ENCODE measurements around the gene LPAR5. TPM values are rescaled to one million over a fixed set of nuclear protein-coding genes. Genes with fewer than 3 reads are reported as not detected.
A peak's percentile ranks its signal among the peaks of the same experiment; 100 is the strongest.

LPAR5 gene
- polyA plus RNA-seq, 1 of the 3 experiments (the other 2 are of a cell fraction): 0.03 TPM

DNA sequence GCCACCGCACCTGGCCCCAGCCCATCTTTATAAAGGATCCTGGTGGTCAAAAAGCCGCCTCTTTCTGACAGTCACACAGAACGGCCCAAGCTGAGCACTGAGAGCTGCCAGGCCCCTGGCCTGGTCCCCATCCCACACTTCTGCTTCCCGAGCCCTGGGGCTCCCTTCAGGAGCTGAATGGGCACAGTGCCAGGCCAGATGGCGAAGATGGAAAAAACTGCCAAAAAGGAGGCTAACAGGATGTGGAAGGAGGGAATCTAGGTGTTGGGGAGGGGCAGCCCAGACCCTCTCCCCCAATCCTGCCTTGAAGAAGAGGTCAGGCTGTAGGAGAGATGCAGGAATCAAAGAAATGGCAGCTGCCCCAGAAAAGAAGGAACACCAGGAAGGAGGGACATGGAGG, 5.0 kb downstream of the LPAR5 start:
- CTCF ChIA-PET: interaction anchor here (0.9 to 2.4 kb wide), 6 partner anchors 14 to 136 kb away, joined by 3 to 9 read pairs (median 3); partner anchors contain the start of gene ZNF384
- POLR2A ChIA-PET: no interaction called here

DNA sequence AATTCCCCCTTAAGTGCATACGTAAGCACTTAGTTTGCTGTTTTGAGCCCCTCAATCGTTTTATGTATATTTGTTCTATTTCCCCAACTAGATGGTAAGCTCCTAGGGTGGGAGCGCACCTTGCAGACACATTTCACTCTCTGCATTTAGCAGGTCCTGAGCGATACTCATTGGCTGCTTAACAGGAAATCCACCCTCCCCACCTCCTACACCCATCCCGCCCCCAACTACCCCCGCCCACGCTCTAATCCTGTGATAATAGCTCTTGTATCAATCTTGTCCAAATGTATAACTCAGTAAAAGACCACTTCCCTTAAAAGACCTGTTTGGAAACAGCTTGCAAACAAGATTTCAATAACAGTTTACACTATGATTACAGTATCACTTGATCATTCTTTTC, 8.1 kb downstream of the LPAR5 start:
- no peak overlapping the region for H3K27ac ChIP-seq (ENCODE audit: low read depth in 2 of 2, low read length in 1 of 2)
- H3K9me3 ChIP-seq: no peaks in the 10 kb centered on the region
- POLR2A ChIA-PET: no interaction called here
- no peaks in the 10 kb centered on the region for H3K36me3 ChIP-seq (replicated peaks in 1 of 2; ENCODE audit: control insufficient read depth in 1 of 2, insufficient read depth in 2 of 2, low read length in 1 of 2)
- no peaks in the 10 kb centered on the region for H3K9me2 ChIP-seq
- TF ChIP-seq, protein P1, sequence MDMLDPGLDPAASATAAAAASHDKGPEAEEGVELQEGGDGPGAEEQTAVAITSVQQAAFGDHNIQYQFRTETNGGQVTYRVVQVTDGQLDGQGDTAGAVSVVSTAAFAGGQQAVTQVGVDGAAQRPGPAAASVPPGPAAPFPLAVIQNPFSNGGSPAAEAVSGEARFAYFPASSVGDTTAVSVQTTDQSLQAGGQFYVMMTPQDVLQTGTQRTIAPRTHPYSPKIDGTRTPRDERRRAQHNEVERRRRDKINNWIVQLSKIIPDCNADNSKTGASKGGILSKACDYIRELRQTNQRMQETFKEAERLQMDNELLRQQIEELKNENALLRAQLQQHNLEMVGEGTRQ (IDR thresholded peaks at IDR 0.05; ENCODE audit: borderline replicate concordance, low read depth, low read length): no peak
- TF ChIP-seq GABPA (IDR thresholded peaks at IDR 0.05; ENCODE audit: low read depth) (no peak), MAX (IDR thresholded peaks at IDR 0.05; ENCODE audit: low read depth) (no peak), ZBTB33 (IDR thresholded peaks at IDR 0.05; ENCODE audit: borderline replicate concordance, low read depth) (no peak), TAF1 (IDR thresholded peaks at IDR 0.05; ENCODE audit: borderline replicate concordance, low read depth, low read length) (no peak), USF1 (IDR thresholded peaks at IDR 0.05; ENCODE audit: borderline replicate concordance, low read depth) (no peak)
- no peak overlapping the region for H3K9ac ChIP-seq
- H3K4me1 ChIP-seq (ENCODE audit: control insufficient read depth in 1 of 2, insufficient read depth in 2 of 2, low read depth in 1 of 2, low read length in 1 of 2): peaks cover 0 to 18% of the 10 kb centered on the region in 2 experiments; a peak in 1 of 4 replicates
- no peak overlapping the region for H2AFZ ChIP-seq (ENCODE audit: low read depth)
- no peak overlapping the region for H3K4me3 ChIP-seq (ENCODE audit: low read depth in 2 of 2, low read length in 1 of 2)
- no peaks in the 10 kb centered on the region for H3K27me3 ChIP-seq (ENCODE audit: insufficient read depth)
- H3K79me2 ChIP-seq (ENCODE audit: insufficient read depth): no peaks in the 10 kb centered on the region
- 89% methylated on average over 7 of the region's 7 CpGs for WGBS (ENCODE audit: low lambda C conversion rate)
- H3F3A ChIP-seq (replicated peaks; ENCODE audit: insufficient read depth): no peaks in the 10 kb centered on the region
- CTCF ChIA-PET: interaction anchor here (1.0 to 1.4 kb wide), 3 partner anchors 9 to 57 kb away, joined by 3 to 6 read pairs (median 4); no protein-coding TSS in a partner anchor
- no peak for DNase-seq
- no peaks in the 10 kb centered on the region for H4K20me1 ChIP-seq (ENCODE audit: insufficient read depth)
- H3K4me2 ChIP-seq: no peak overlapping the region

More for the DNA sequence above, 5.0 kb downstream of the LPAR5 start:
- no peaks in the 10 kb centered on the region for H3K9me2 ChIP-seq
- no peaks in the 10 kb centered on the region for H3K36me3 ChIP-seq (replicated peaks in 1 of 2; ENCODE audit: control insufficient read depth in 1 of 2, insufficient read depth in 2 of 2, low read length in 1 of 2)
- H3F3A ChIP-seq (replicated peaks; ENCODE audit: insufficient read depth): no peaks in the 10 kb centered on the region
- no peak overlapping the region for H2AFZ ChIP-seq (ENCODE audit: low read depth)
- H3K4me3 ChIP-seq (ENCODE audit: low read depth in 2 of 2, low read length in 1 of 2): no peak overlapping the region
- no peak overlapping the region for H3K4me2 ChIP-seq
- no peaks in the 10 kb centered on the region for H3K9me3 ChIP-seq
- DNase-seq: peak; percentile 76
- no peaks in the 10 kb centered on the region for H4K20me1 ChIP-seq (ENCODE audit: insufficient read depth)
- H3K27ac ChIP-seq (ENCODE audit: low read depth in 2 of 2, low read length in 1 of 2): peak overlapping the region in 1 of 2 experiments; percentile 23; a peak in 1 of 4 replicates
- TF ChIP-seq, protein P1 (IDR thresholded peaks at IDR 0.05; ENCODE audit: borderline replicate concordance, low read depth, low read length): no peak
- peak; percentile 46; the same call in 1 of the 2 replicates for TF ChIP-seq NFIC (IDR thresholded peaks at IDR 0.05; ENCODE audit: borderline replicate concordance)
- TF ChIP-seq TCF12 (IDR thresholded peaks at IDR 0.05): no peak
- no peak for TF ChIP-seq TAF1 (IDR thresholded peaks at IDR 0.05; ENCODE audit: borderline replicate concordance, low read depth, low read length)
- TF ChIP-seq EP300 (IDR thresholded peaks at IDR 0.05; ENCODE audit: borderline replicate concordance in 1 of 2, low read depth in 1 of 2, low read length in 1 of 2): peak in 1 of 2 experiments; percentile 34; a peak in 1 of 4 replicates
- no peaks in the 10 kb centered on the region for H3K79me2 ChIP-seq (ENCODE audit: insufficient read depth)
- H3K4me1 ChIP-seq (ENCODE audit: control insufficient read depth in 1 of 2, insufficient read depth in 2 of 2, low read depth in 1 of 2, low read length in 1 of 2): peaks cover 0 to 30% of the 10 kb centered on the region in 2 experiments; a peak in 1 of 4 replicates
- H3K27me3 ChIP-seq (ENCODE audit: insufficient read depth): no peaks in the 10 kb centered on the region
- no peak overlapping the region for H3K9ac ChIP-seq
- 54% methylated on average over 5 of the region's 5 CpGs for WGBS (ENCODE audit: low lambda C conversion rate)
